ENCODE measurements around the gene LTB. TPM values are rescaled to one million over a fixed set of nuclear protein-coding genes. Genes with fewer than 3 reads are reported as not detected.
"Not testable (repeated sequence)": the region's sequence is repeated elsewhere in the genome, so short reads cannot be mapped to it uniquely, and the experiment has no call there.

LTB gene
- total and polyA plus RNA-seq, 12 donors: 0.26 to 10.0 (median 0.65) TPM; not detected in 1

DNA sequence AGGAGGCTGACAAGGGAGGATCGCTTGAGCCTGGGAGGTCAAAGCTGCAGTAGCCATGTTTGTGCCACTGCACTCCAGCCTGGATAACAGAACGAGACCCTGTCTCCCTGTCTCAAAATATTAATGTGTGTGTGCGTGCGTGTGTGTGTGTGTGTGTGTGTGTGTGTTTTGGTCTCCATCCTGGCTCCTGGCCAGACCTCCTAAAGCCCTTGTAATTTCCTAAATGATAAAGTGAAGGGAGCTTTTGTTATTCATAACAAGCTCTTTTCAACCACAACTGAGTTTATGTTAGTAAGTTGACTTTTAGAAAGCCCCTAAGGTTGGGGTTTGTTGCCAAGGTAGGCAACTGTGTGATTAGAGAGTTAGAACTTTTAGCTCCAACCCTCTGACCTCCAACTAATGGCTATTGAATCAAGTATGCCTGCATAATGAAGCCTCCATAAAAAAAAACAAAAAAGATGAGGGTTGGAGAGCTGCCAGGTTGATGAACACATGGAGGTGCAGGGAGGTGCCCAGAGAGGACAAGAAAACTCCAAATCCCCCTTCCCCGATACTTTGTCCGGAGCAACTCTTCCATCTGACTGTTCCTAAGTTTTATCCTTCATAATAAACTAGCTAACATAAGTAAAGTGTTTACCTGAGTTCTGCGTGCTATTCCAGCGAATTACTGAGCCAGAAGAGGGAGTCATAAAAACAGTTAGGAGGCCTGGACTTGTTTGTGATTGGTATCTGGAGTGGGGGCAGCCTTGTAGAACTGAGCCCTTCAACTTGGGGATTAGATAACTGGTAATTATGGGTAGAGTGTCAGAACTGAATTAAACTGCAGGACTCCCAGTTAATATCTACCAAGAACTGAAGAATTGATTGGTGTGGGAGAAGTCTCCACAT, 27.5 kb upstream of the LTB start:
- Histone ChIP-seq H3K27ac (no peak overlapping the region), H3K36me3 (no peaks in the 10 kb centered on the region), H3K9me3 (no peaks in the 10 kb centered on the region), H3K4me1 (peaks cover 0 to 7% (median 0%) of the 10 kb centered on the region in 9 donors), H3K4me3 (no peak overlapping the region), H3K27me3 (no peaks in the 10 kb centered on the region)
- intact Hi-C loops (cut with DNase I): no loop called here
- no peak for ATAC-seq
- 72 to 76% methylated on average over 8 of the region's 8 CpGs for WGBS, 2 donors
- TF ChIP-seq CTCF (IDR thresholded peaks at IDR 0.05): no peak
- DNase-seq: no peak

DNA sequence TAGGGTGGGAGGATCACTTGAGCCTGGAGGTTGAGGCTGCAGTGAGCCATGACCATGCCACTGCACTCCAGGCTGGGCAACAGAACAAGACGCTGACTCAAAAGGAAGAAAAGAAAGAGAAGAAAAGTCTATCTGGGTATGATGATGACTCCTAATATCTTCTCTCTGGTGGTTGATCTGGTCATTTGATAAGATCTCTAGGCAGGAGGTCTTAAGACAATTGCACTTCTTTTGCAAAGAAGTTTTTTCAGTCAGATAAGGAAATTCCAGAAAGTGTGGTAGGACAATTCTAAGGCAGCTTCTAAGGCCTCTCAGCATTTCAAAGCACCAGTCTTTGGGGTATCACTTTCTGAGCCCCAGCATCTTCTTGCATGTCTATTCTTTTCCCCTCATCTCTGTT, 25.1 kb upstream of the LTB start:
- TF ChIP-seq CTCF (IDR thresholded peaks at IDR 0.05): no peak
- Histone ChIP-seq H3K9me3 (no peaks in the 10 kb centered on the region), H3K27ac (no peak overlapping the region), H3K36me3 (no peaks in the 10 kb centered on the region), H3K4me1 (no peaks in the 10 kb centered on the region), H3K27me3 (no peaks in the 10 kb centered on the region), H3K4me3 (no peak overlapping the region)
- ATAC-seq (no peak), DNase-seq (no peak)
- WGBS, 2 donors: 88 to 93% methylated on average over 1 of the region's 1 CpG
- intact Hi-C loops (cut with DNase I): no loop called here

DNA sequence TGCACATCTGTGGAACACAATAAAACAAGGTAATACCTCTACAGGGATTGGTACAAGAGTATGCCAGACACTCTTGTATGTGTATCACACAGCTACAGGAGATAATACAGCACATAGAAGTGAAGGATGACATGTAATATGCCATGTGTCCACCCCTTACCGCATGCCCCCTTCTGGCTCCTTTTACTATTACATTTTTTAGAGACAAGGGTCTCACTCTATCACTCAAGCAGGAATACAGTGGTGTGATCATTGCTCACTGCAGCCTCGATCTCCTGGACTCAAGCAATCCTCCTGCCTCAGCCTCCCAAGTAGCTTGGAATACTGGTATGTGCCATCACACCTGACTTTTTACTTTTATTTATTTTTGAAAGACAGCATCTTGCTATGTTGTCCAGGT, 14.8 kb upstream of the LTB start:
- 24 to 31% methylated on average over 2 of the region's 2 CpGs for WGBS, 2 donors
- DNase-seq (no peak), ATAC-seq (peak in 6 of 8 donors; percentile 43 to 71 (median 60))
- Histone ChIP-seq H3K27ac (no peak overlapping the region), H3K4me3 (no peak overlapping the region), H3K36me3 (no peaks in the 10 kb centered on the region), H3K9me3 (no peaks in the 10 kb centered on the region), H3K27me3 (no peaks in the 10 kb centered on the region), H3K4me1 (peaks cover 0 to 10% (median 0%) of the 10 kb centered on the region in 9 donors)
- intact Hi-C loops (cut with DNase I): loop anchor here in 6 of 10 donors (2.0 to 5.0 kb wide), 4 partner anchors 16 to 105 kb away; partner anchors contain the start of genes ATP6V1G2 (in 2 of the 6), MICB (in 2 of the 6) and NFKBIL1 (in 2 of the 6)
- TF ChIP-seq CTCF (IDR thresholded peaks at IDR 0.05): peak in 7 of 9 donors; percentile 26 to 53 (median 46)

- H3K27ac ChIP-seq: peak overlapping the region in 1 of 10 donors; percentile 44
- DNase-seq: no peak
- 90 to 92% methylated on average over 7 of the region's 7 CpGs for WGBS, 2 donors
These were observed 10.2 kb upstream of the LTB start for GRCh38 chr6:31592396-31592771.

GRCh38 chr6:31590691-31591090, 8.5 kb upstream of the LTB start:
- DNase-seq: not testable (repeated sequence)

More at GRCh38 chr6:31592396-31592771, 10.2 kb upstream of the LTB start:
- Histone ChIP-seq H3K27me3 (peaks cover 0 to 5% (median 0%) of the 10 kb centered on the region in 7 donors), H3K4me3 (peak overlapping the region in 1 of 10 donors; percentile 7), H3K9me3 (no peaks in the 10 kb centered on the region), H3K4me1 (peaks cover 0 to 22% (median 3%) of the 10 kb centered on the region in 9 donors), H3K36me3 (peaks cover 0 to 8% (median 0%) of the 10 kb centered on the region in 9 donors)
- TF ChIP-seq CTCF (IDR thresholded peaks at IDR 0.05): no peak
- intact Hi-C loops (cut with DNase I): no loop called here
- ATAC-seq: no peak

More at GRCh38 chr6:31590691-31591090, 8.5 kb upstream of the LTB start:
- 82 to 92% methylated on average over 5 of the region's 5 CpGs for WGBS, 2 donors
- intact Hi-C loops (cut with DNase I); ATAC-seq; H3K36me3 ChIP-seq; H3K9me3 ChIP-seq; H3K27ac ChIP-seq; H3K27me3 ChIP-seq; H3K4me3 ChIP-seq: not testable (repeated sequence)
- H3K4me1 ChIP-seq: peaks cover 0 to 39% (median 3%) of the 10 kb centered on the region in 9 donors

Data from heart right ventricle (tissue), 16 donors.